HepG2 (cell line): ENCODE data around the gene MRPL38. TPM values are rescaled to one million over a fixed set of nuclear protein-coding genes. Genes with fewer than 3 reads are reported as not detected.
A peak's percentile ranks its signal among the peaks of the same experiment; 100 is the strongest.

ENCODE experiments used
- ARID2 ChIP-seq: sonication (generic); formaldehyde crosslinking; IDR thresholded peaks from 2 replicates; pipeline ENCODE4 v1.8.1; 2022; ENCODE audit warnings: mild to moderate bottlenecking, missing genetic modification reagents, borderline replicate concordance
- DNMT1 ChIP-seq: sonication (generic); formaldehyde crosslinking; IDR thresholded peaks from 2 replicates; pipeline ENCODE4 v1.5.1; 2020; ENCODE audit warnings: mild to moderate bottlenecking, missing genetic modification reagents
- IKZF4 ChIP-seq: sonication (generic); formaldehyde crosslinking; IDR thresholded peaks from 2 replicates; pipeline ENCODE4 v1.5.1; 2020; ENCODE audit warnings: borderline replicate concordance, mild to moderate bottlenecking, low read depth, missing genetic modification reagents; ENCODE audit errors: not compliant biosample characterization
- KDM5B ChIP-seq: sonication (generic); formaldehyde crosslinking; IDR thresholded peaks from 2 replicates; pipeline ENCODE4 v1.4.0; 2020; ENCODE audit warnings: missing genetic modification reagents, mild to moderate bottlenecking, borderline replicate concordance
- NCOA1 ChIP-seq: sonication (generic); formaldehyde crosslinking; IDR thresholded peaks from 2 replicates; pipeline ENCODE4 v1.9.0; 2021; ENCODE audit warnings: missing genetic modification reagents
- POLR2A ChIP-seq, 2 experiments: IDR thresholded peaks; 2 replicates each; pipeline ENCODE4 v1.6.1; 2011; ENCODE audit warnings: low read depth in 2 of 2, low read length in 2 of 2, mild to moderate bottlenecking in 1 of 2, moderate library complexity in 1 of 2; ENCODE audit not compliant: insufficient read depth in 1 of 2
- POLR2AphosphoS2 ChIP-seq: IDR thresholded peaks from 2 replicates; pipeline ENCODE4 v1.6.1; 2011; ENCODE audit warnings: low read depth, low read length, improper control_type of control experiment
- SALL1 ChIP-seq: sonication (generic); formaldehyde crosslinking; IDR thresholded peaks from 2 replicates; pipeline ENCODE4 v1.8.0; 2022; ENCODE audit warnings: mild to moderate bottlenecking, missing genetic modification reagents
- TMF1 ChIP-seq: sonication (generic); formaldehyde crosslinking; IDR thresholded peaks from 2 replicates; pipeline ENCODE4 v1.8.1; 2022; ENCODE audit warnings: low read depth, missing genetic modification reagents
- ZHX2 ChIP-seq, 2 experiments: sonication (generic) in 1 of 2; formaldehyde crosslinking in 1 of 2; IDR thresholded peaks; 2 replicates each; pipeline versions ENCODE4 v1.6.1 to v1.9.0; 2014 to 2022; ENCODE audit warnings: antibody characterized with exemption in 1 of 2, borderline replicate concordance in 1 of 2, inconsistent platforms in 1 of 2, low read depth in 1 of 2, missing genetic modification reagents in 1 of 2
- ZNF235 ChIP-seq: sonication (generic); formaldehyde crosslinking; IDR thresholded peaks from 2 replicates; pipeline ENCODE4 v1.8.1; 2023; ENCODE audit warnings: mild to moderate bottlenecking, missing genetic modification reagents, borderline replicate concordance
- ZNF468 ChIP-seq: sonication (generic); formaldehyde crosslinking; IDR thresholded peaks from 2 replicates; pipeline ENCODE4 v1.8.0; 2022; ENCODE audit warnings: mild to moderate bottlenecking, moderate library complexity, missing genetic modification reagents
- ZNF562 ChIP-seq: sonication (generic); formaldehyde crosslinking; IDR thresholded peaks from 2 replicates; pipeline ENCODE4 v1.8.0; 2022; ENCODE audit warnings: missing genetic modification reagents, borderline replicate concordance
- ZNF879 ChIP-seq: sonication (generic); formaldehyde crosslinking; IDR thresholded peaks from 2 replicates; pipeline ENCODE4 v1.8.1; 2023; ENCODE audit warnings: missing genetic modification reagents
- ZZZ3 ChIP-seq: sonication (generic); formaldehyde crosslinking; IDR thresholded peaks from 2 replicates; pipeline ENCODE4 v1.4.0; 2020; ENCODE audit warnings: missing genetic modification reagents, mild to moderate bottlenecking, borderline replicate concordance
- polyA plus RNA-seq, 8 experiments: library from polyadenylated mRNA; depleted of rRNA in 3 of 8; stranded (reverse) in 7 of 8; unstranded in 1 of 8; fragments of >200 nt; fragmentation: Illumina TruSeq in 4 of 8; extraction: Trizol in 4 of 8; gene quantifications; 2 replicates each; pipeline versions ENCODE4 v1.2.1 to v1.2.3, GENCODE V29; 2011 to 2016; ENCODE audit warnings: low read depth in 4 of 8, missing spikeins in 1 of 8, mixed read lengths in 1 of 8; ENCODE audit not compliant: insufficient read depth in 1 of 8
- total RNA-seq, 5 experiments: library from RNA; depleted of rRNA; stranded (reverse); fragments of >200 nt; fragmentation: Illumina TruSeq; extraction: Trizol; gene quantifications; 2 replicates each; pipeline ENCODE4 v1.2.3, GENCODE V29; 2016; ENCODE audit warnings: low read depth in 1 of 5
- TF ChIP-seq, protein P1 (sequence below): fragments of 450-650 bp; IDR thresholded peaks from 2 replicates; pipeline ENCODE4 v1.6.1; 2016
- TF ChIP-seq, protein P2 (sequence below): sonication (generic); formaldehyde crosslinking; IDR thresholded peaks from 2 replicates; pipeline ENCODE4 v1.4.0; 2020; ENCODE audit warnings: missing genetic modification reagents

MRPL38 gene
- total and polyA plus RNA-seq, 2 of the 13 experiments (the other 11 are each of a cell fraction or from before 2014, with no cell fraction given), result 83.7 to 125 TPM

GRCh38 chr17:75896415-75897159, 8.1 kb downstream of the MRPL38 start, which contains the start of gene TRIM65 (continued):
- TF ChIP-seq ZHX2 (IDR thresholded peaks at IDR 0.05; ENCODE audit: low read depth), result peak; percentile 11; the same call in 1 of the 2 replicates
- TF ChIP-seq ZHX2 (CRISPR knock-in tag; IDR thresholded peaks at IDR 0.05; ENCODE audit: borderline replicate concordance), result peak; percentile 79; the same call in 1 of the 2 replicates
- peak; percentile 82; the same call in 1 of the 2 replicates for TF ChIP-seq ZZZ3 (CRISPR knock-in tag)
- TF ChIP-seq ZNF562 (CRISPR knock-in tag), result peak; percentile 67; the same call in 1 of the 2 replicates
- TF ChIP-seq POLR2AphosphoS2, result no peak
- peak; percentile 62; the same call in 1 of the 2 replicates for TF ChIP-seq ZNF235 (CRISPR knock-in tag)
- TF ChIP-seq IKZF4 (CRISPR knock-in tag), result peak; percentile 48
- TF ChIP-seq KDM5B, result peak; percentile 64; the same call in 1 of the 2 replicates
- TF ChIP-seq, protein P1, sequence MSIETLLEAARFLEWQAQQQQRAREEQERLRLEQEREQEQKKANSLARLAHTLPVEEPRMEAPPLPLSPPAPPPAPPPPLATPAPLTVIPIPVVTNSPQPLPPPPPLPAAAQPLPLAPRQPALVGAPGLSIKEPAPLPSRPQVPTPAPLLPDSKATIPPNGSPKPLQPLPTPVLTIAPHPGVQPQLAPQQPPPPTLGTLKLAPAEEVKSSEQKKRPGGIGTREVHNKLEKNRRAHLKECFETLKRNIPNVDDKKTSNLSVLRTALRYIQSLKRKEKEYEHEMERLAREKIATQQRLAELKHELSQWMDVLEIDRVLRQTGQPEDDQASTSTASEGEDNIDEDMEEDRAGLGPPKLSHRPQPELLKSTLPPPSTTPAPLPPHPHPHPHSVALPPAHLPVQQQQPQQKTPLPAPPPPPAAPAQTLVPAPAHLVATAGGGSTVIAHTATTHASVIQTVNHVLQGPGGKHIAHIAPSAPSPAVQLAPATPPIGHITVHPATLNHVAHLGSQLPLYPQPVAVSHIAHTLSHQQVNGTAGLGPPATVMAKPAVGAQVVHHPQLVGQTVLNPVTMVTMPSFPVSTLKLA, result no peak
- peak in 1 of 2 experiments; percentile 92; a peak in 2 of 4 replicates for TF ChIP-seq POLR2A (IDR thresholded peaks at IDR 0.05; ENCODE audit: insufficient read depth in 1 of 2, low read depth in 2 of 2, low read length in 2 of 2)
- peak; percentile 51 for TF ChIP-seq DNMT1 (CRISPR knock-in tag)
- no peak for TF ChIP-seq NCOA1 (CRISPR knock-in tag)
- 0 out of 2 replicates have a peak, but pooled peaks have one; percentile 41 for TF ChIP-seq ARID2 (CRISPR knock-in tag)
- peak; percentile 75 for TF ChIP-seq SALL1 (CRISPR knock-in tag)
- TF ChIP-seq TMF1 (CRISPR knock-in tag), result peak; percentile 84; the same call in 1 of the 2 replicates
- TF ChIP-seq, protein P2, sequence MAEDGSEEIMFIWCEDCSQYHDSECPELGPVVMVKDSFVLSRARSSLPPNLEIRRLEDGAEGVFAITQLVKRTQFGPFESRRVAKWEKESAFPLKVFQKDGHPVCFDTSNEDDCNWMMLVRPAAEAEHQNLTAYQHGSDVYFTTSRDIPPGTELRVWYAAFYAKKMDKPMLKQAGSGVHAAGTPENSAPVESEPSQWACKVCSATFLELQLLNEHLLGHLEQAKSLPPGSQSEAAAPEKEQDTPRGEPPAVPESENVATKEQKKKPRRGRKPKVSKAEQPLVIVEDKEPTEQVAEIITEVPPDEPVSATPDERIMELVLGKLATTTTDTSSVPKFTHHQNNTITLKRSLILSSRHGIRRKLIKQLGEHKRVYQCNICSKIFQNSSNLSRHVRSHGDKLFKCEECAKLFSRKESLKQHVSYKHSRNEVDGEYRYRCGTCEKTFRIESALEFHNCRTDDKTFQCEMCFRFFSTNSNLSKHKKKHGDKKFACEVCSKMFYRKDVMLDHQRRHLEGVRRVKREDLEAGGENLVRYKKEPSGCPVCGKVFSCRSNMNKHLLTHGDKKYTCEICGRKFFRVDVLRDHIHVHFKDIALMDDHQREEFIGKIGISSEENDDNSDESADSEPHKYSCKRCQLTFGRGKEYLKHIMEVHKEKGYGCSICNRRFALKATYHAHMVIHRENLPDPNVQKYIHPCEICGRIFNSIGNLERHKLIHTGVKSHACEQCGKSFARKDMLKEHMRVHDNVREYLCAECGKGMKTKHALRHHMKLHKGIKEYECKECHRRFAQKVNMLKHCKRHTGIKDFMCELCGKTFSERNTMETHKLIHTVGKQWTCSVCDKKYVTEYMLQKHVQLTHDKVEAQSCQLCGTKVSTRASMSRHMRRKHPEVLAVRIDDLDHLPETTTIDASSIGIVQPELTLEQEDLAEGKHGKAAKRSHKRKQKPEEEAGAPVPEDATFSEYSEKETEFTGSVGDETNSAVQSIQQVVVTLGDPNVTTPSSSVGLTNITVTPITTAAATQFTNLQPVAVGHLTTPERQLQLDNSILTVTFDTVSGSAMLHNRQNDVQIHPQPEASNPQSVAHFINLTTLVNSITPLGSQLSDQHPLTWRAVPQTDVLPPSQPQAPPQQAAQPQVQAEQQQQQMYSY, result peak; percentile 23; the same call in 1 of the 2 replicates
- no peak for TF ChIP-seq ZNF879 (CRISPR knock-in tag)
- 0 out of 2 replicates have a peak, but pooled peaks have one; percentile 26 for TF ChIP-seq ZNF468
